GM10847 (cell line): Measurements from ENCODE around the gene NDUFS2.

ENCODE experiments used
- POLR2A ChIP-seq: IDR thresholded peaks from 2 replicates; pipeline ENCODE4 v1.6.1; 2011; ENCODE audit not compliant: insufficient read length; ENCODE audit errors: extremely low read depth

NDUFS2 gene

DNA sequence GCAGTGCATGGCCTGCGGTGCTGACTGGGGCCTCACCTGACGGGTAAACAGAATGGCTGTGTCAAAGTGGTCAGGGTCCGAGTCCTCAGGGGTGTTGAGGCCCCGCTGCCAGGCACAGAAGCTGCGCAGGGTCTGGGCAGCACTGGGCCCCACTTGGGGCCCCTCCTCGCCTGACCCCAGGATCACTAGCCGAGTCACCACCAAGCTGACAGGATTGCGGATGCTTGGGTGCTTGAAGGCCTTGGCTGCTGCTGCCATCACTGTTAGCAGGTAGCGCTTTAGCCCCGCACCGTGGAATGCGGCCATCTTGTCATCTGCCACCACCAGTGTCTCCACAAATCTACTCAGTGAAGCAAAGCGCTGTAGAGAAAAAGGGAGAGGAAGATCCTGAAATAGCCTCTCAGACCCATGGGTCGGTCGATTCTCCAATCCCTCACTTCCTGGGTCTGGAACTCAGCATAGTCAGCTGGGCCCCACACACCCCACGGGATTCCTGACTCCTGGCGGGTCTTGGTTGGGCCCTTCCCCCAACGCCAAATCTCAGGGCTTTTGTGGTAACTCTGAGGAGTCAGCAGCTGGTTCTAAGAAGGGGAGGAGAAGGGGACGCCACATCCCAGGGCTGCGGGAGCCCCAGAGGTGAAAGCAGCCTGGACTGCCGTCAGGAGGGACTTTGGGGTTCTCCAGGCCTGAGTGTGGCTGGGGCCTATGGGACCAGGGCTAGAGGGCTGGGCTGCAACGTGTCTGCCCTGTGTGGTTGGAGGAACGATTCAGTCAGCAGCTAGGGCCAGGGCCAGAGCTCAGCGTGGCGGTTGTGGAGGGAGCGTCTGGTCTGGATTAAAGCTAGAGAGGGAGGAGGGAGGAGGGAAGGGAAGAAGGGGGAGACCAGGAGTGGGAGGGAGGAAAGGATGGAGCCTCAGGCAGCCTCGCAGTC lies 5.4 kb upstream of the NDUFS2 start:
- no peak for TF ChIP-seq POLR2A

DNA sequence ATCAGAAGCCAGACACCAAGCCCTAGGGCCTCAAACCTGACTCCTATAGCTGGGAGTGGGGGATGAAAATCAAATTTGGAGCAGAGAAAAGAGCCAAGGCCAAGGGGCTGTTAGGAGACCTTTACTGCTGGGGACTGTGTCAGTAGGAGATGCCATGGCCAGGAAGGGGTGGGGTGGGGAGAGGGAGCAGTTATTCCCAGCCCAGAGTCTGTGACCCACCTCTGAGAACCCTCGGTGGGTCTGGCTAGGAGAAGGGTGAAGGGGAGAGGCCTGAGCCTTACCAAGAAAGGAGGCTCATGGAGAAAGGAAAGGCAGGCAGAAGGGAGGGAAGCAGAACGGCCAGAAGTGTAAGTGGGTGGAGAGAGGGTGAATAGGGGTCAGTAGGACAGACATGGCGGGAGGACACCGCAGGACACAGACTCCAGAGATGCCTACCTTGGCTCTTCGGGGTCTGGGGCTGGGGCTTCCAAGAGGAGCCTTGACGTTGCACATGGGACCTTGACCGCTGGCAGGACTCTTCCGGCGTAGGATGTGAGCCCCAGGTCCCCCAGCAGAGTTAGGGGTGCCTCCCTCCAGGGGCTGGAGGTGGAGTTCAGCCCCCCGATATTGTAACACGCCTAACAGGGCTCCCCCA lies 4.5 kb upstream of the NDUFS2 start:
- TF ChIP-seq POLR2A: no peak

DNA sequence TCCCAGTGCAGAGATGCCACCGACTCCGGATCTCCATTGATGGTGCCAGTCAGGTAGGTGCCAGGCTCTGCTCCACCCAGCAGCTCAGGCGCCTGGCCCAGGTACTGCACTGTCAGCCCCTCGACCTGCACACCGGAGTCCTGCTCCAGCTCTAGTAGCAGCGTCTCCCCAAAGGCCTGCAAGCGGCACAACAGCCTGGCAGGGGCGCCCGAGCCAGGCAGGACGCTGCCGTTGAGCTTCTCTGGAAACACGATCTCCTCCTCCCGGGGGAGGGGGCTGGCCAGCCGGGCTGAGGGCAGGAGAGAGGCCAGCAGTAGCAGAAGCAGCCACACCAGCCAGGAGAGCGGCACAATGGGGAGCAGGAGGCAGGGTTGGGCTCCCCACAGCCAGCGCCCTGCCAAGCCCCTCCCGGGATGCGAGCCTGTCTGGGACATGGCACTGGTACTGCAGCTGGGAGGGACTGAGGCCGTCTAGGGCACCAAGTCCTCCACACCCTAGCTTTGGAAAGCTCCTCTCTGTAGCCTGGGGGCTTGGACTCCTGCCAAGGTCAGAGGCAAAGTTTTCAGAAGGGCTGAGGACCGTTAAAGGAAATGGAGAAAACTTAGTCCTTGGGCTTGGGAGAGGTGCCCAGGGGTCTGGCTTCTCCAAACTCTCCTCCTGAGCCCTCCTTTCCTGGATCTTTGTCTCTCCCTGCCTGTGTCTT lies 3.8 kb upstream of the NDUFS2 start:
- no peak for TF ChIP-seq POLR2A

GRCh38 chr1:161198897-161199431 lies 3.2 kb upstream of the NDUFS2 start, which contains the start of gene ADAMTS4:
Gene ADAMTS4, minus strand, starts transcription at chr1:161199054. Its CDS starts 427 bp downstream, at chr1:161198627.
- TF ChIP-seq POLR2A: no peak

DNA sequence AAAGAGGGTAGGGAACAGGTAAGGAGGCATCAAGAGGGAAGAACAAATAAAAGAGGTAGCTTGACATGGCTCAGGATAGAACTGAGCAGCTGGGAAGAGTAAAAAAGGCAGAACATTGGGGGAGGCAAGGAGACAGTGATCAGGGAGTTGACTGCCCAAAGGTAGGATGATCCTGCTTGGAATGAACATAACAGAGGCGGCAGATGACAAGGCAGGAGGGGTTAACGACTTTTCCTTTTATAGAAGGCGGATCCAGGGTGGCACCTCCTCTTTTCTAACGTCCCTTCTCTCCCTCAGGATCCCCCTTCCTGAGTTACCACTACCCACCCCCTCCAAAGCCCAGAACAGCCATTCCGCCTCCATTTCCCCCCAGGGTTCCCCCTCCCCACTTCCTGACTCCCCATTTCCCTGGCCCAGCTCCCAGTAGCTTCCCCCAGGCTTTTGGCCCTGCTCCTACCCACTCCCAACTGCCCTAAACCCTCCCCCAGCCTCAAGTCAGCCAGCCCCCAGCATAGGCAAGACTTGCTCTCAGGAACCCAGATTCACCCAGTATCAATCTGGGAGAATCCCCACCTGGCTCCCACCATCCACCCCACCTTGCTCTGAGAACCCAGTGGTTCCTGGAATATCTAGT lies 2.5 kb upstream of the NDUFS2 start:
- TF ChIP-seq POLR2A: no peak

GRCh38 chr1:161200421-161200991 lies 1.7 kb upstream of the NDUFS2 start:
- TF ChIP-seq POLR2A: no peak

DNA sequence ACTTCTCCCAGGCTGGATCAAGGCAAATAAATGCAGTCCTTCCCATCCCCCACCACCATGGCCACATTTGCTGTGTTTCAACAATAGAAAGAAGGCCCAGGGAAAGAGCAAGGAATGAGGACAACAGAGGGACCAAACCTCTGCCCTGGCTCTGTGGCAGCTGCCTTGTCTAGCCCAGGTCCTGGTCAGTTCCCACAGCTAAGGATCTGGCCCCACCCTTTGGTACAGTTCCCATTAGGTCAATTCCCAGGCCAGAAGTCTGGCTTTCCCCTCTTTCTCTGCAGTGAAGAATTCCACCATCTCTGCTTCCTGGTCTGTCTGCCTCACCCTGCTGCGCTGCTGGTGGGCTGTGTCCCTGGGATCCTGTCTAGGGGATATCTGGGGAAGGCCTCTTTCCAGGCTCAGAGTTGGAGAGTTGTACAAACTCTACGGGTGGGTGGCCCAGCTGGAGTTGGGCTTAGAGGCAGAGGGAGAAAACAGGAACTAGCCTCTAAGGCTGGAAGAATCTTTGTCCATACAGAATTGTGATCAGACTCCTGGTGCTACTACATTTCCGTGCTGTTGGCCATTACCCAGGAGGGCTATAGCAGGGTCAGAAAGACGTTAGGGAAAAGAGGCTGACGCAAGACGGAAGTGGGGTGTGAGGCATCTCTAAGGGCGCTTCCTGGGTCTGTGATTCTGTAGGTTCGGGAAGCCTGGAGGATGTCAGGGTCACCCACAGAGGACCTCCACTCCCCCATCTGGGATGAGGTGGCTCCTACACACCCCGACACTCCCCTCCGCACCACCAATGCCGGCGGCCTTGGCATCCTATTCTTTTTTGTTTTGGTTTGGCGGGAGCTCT lies 953 bp upstream of the NDUFS2 start:
- no peak for TF ChIP-seq POLR2A

DNA sequence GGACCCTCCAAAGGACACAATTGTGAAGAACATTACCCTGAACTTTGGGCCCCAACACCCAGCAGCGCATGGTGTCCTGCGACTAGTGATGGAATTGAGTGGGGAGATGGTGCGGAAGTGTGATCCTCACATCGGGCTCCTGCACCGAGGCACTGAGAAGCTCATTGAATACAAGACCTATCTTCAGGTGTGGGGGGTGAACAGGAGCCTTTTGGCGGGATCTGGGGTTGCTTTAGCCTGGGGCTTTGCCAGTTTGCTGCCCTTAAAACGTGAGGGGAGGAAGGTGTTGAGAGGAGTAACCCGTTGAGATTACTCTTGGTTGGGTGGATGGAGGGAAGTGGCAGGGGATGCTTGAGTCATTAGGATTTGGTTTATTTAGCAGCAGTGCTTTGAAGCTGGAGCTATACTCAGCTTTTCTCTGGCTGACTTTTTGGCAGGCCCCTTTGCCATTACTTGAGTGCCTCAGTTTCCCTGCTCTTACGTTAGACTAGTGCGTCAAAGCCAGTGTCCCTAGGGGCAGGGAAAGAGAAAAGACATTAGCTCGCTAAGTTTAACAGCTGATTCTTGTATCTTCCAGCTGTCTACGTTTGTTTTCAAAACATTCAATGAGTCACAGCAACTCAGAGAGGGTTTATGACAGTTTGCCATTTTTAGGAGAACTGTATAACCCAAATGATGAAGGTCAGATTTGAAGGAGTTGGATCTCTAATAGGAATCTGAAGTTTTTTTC lies 4.4 kb downstream of the NDUFS2 start:
- no peak for TF ChIP-seq POLR2A

GRCh38 chr1:161207173-161207572 lies 5.0 kb downstream of the NDUFS2 start:
- TF ChIP-seq POLR2A: no peak

DNA sequence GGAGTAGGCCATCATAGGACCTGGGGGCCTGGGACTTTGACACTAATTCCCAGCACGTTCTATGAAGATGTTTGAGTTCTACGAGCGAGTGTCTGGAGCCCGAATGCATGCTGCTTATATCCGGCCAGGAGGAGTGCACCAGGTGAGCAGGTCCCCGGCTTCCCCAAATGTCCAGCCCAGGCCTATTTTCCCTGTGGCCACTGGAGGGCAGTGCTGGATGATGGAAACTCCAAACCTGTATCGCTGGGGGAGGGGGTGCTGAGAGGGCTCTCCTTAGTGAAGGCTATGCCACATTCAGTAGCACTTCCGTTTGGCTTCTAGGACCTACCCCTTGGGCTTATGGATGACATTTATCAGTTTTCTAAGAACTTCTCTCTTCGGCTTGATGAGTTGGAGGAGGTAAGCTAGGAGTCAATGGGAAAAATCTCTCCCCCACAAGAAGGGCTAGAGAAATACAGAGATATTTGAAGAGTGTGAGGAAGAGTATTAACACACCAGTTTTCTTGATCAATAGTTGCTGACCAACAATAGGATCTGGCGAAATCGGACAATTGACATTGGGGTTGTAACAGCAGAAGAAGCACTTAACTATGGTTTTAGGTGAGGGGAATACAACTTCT lies 7.7 kb downstream of the NDUFS2 start:
- TF ChIP-seq POLR2A: no peak

GRCh38 chr1:161214369-161214768 lies 12.2 kb downstream of the NDUFS2 start:
- no peak for TF ChIP-seq POLR2A

DNA sequence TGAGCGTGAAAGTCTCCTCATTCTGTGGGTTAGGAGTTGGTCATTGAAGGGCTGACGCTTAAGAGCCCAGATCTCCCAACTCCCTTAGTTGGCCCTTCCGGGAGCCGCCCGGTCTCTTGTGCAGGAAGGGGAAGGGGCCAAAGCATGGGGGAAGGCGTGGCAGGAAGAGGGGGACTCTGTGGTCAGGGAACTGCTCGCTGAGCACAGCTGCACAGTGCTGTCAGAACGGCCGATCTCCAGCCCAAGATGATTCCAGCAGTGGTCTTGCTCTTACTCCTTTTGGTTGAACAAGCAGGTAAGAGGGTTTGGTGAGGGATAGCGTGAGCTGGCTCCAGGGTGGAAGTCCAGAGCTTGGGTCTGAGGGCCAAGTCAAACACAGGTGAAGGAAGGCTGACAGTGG lies 12.9 kb downstream of the NDUFS2 start, which contains the start of gene FCER1G:
FCER1G (plus strand) TSS at position 220 of the 400 bp plus-strand sequence; CDS start at position 247, 27 bp downstream.
- TF ChIP-seq POLR2A: no peak

DNA sequence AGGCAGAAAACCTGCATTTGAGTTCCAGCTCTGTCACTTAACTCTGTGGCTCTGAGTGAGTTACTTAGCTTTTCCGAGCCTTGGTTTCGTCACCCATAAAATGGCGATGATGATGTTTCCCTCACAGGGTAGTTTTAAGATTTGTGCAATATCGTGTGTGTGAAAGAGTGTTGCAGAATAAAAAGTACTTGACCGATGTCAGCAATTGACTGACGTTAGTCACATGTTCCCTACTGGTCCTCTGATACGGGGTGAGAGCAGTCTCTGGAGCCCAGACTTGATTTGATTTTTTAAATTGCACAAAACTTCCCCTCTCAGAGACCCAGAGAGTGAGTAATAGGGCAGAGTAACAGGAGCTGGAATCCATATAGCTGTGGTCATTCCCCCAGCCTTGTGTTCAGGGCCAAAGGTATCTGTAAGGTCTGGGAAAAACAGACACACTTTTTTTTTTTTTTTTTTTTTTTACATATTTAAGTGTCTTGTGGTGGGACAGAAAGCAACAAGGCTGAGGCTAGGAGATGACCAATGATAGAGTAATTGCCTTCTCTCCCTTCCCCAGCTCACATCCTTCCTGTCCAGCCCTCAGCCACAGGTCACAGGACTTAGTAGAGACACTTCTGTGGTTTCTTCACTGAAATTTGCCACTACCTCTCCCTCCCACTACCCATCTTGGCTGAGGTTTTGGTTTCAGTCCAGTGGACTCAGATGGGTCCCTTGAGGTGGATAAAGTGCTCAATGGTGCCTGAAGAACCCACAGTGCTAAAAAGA lies 15.0 kb downstream of the NDUFS2 start:
- TF ChIP-seq POLR2A: no peak
